Measurements from ENCODE around the gene ECE1.
"Not testable (repeated sequence)": the region's sequence is repeated elsewhere in the genome, so short reads cannot be mapped to it uniquely, and the experiment has no call there.

Gene ECE1

GRCh38 chr1:21175324-21175669, 115.0 kb downstream of the ECE1 start:
- peak; percentile 42 for DNase-seq

GRCh38 chr1:21174654-21175323, 115.5 kb downstream of the ECE1 start:
- DNase-seq, result no peak

GRCh38 chr1:21174230-21174629, 116.0 kb downstream of the ECE1 start:
- DNase-seq, result no peak

- DNase-seq, result not testable (repeated sequence)
Observed at GRCh38 chr1:21173096-21173495, 117.2 kb downstream of the ECE1 start.

- DNase-seq, result peak; percentile 3
Observed at GRCh38 chr1:21170837-21171236, 119.4 kb downstream of the ECE1 start.

- no peak for DNase-seq
Observed at GRCh38 chr1:21168444-21168843, 121.8 kb downstream of the ECE1 start.

Measured in kidney glomerular epithelial cell (primary cell).